Neural crest cell (in vitro differentiated cells): ENCODE results near the gene PDLIM1. TPM values are rescaled to one million over a fixed set of nuclear protein-coding genes. Genes with fewer than 3 reads are reported as not detected.
A peak's percentile ranks its signal among the peaks of the same experiment; 100 is the strongest.
"Not testable (repeated sequence)": the region's sequence is repeated elsewhere in the genome, so short reads cannot be mapped to it uniquely, and the experiment has no call there.

ENCODE experiments used
- DNase-seq: peaks from one replicate; pipeline ENCODE4 v3.0.0; 2021; ENCODE audit warnings: low read depth, mixed read lengths, low spot score
- H3K27ac Mint-ChIP-seq: one replicate; pipeline ENCODE4 v1.8.0; 2021; ENCODE audit warnings: mild to moderate bottlenecking, mixed read lengths; ENCODE audit not compliant: unreplicated experiment
- H3K27me3 Mint-ChIP-seq: 2 replicates; pipeline ENCODE4 v1.8.0; 2021; ENCODE audit warnings: low read depth, mild to moderate bottlenecking, mixed read lengths
- H3K36me3 Mint-ChIP-seq: 2 replicates; pipeline ENCODE4 v1.8.0; 2021; ENCODE audit warnings: low read depth, mild to moderate bottlenecking, mixed read lengths
- H3K4me1 Mint-ChIP-seq: 2 replicates; pipeline ENCODE4 v1.8.0; 2021; ENCODE audit warnings: mixed read lengths
- H3K4me3 Mint-ChIP-seq: one replicate; pipeline ENCODE4 v1.8.0; 2021; ENCODE audit warnings: mild to moderate bottlenecking, mixed read lengths
- H3K9me3 Mint-ChIP-seq: 2 replicates; pipeline ENCODE4 v1.8.0; 2021; ENCODE audit warnings: mixed read lengths
- total RNA-seq: library from RNA; stranded (reverse); gene quantifications from 2 replicates; pipeline ENCODE4 v1.2.1, GENCODE V29; 2021
- TF ChIP-seq, protein P1 (sequence below): fragments of 200-600 bp; sonication (generic); conservative IDR thresholded peaks from 2 replicates; pipeline ENCODE4 v1.5.0; 2021; ENCODE audit warnings: antibody characterized with exemption, mild to moderate bottlenecking

The PDLIM1 gene
- total RNA-seq, 1 donor from 2014 or later = 20.9 TPM

GRCh38 chr10:95244152-95244551, 46.7 kb downstream of the PDLIM1 start:
- TF ChIP-seq, protein P1, sequence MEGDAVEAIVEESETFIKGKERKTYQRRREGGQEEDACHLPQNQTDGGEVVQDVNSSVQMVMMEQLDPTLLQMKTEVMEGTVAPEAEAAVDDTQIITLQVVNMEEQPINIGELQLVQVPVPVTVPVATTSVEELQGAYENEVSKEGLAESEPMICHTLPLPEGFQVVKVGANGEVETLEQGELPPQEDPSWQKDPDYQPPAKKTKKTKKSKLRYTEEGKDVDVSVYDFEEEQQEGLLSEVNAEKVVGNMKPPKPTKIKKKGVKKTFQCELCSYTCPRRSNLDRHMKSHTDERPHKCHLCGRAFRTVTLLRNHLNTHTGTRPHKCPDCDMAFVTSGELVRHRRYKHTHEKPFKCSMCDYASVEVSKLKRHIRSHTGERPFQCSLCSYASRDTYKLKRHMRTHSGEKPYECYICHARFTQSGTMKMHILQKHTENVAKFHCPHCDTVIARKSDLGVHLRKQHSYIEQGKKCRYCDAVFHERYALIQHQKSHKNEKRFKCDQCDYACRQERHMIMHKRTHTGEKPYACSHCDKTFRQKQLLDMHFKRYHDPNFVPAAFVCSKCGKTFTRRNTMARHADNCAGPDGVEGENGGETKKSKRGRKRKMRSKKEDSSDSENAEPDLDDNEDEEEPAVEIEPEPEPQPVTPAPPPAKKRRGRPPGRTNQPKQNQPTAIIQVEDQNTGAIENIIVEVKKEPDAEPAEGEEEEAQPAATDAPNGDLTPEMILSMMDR = no peak
- Mint-ChIP-seq H3K27ac (no peak overlapping the region), H3K36me3 (peaks cover 3% of the 10 kb centered on the region), H3K27me3 (no peaks in the 10 kb centered on the region), H3K9me3 (no peaks in the 10 kb centered on the region), H3K4me3 (no peak overlapping the region), H3K4me1 (peaks cover 10% of the 10 kb centered on the region)
- no peak for DNase-seq

GRCh38 chr10:95243318-95243617, 47.5 kb downstream of the PDLIM1 start:
- H3K36me3 Mint-ChIP-seq = peaks cover 3% of the 10 kb centered on the region
- TF ChIP-seq, protein P1 = no peak
- no peak overlapping the region for H3K4me3 Mint-ChIP-seq
- no peaks in the 10 kb centered on the region for H3K27me3 Mint-ChIP-seq
- H3K27ac Mint-ChIP-seq = no peak overlapping the region
- H3K4me1 Mint-ChIP-seq = peaks cover 10% of the 10 kb centered on the region
- DNase-seq = no peak
- no peaks in the 10 kb centered on the region for H3K9me3 Mint-ChIP-seq

GRCh38 chr10:95242581-95243317, 48.1 kb downstream of the PDLIM1 start:
- Mint-ChIP-seq H3K4me3 (no peak overlapping the region), H3K27ac (no peak overlapping the region), H3K36me3 (peaks cover 3% of the 10 kb centered on the region), H3K27me3 (no peaks in the 10 kb centered on the region), H3K4me1 (peaks cover 10% of the 10 kb centered on the region), H3K9me3 (no peaks in the 10 kb centered on the region)
- TF ChIP-seq, protein P1 = peak; percentile 70
- peak; percentile 62 for DNase-seq

DNA sequence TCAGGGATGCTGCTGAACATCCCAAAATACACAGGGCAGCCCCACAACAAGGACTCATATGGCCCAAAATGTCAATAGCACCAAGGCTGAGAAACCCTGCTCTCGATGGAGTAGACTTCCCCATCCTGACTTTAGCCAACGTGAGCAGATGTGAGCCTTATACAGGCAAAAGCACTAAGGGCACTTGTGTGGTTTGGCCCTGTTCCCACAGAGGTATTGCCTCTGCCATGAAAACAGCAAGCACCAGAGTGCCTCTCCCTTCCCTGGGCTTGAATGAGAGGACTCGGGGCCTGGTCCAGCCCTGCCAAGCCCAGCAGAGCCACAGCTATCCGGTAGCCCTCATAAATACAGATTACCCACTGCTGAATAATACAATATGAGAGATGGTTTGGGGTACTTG, 49.3 kb downstream of the PDLIM1 start:
- no peak for DNase-seq
- Mint-ChIP-seq H3K4me3 (no peak overlapping the region), H3K4me1 (no peaks in the 10 kb centered on the region), H3K36me3 (peaks cover 6% of the 10 kb centered on the region), H3K27ac (no peak overlapping the region), H3K27me3 (no peaks in the 10 kb centered on the region), H3K9me3 (no peaks in the 10 kb centered on the region)
- TF ChIP-seq, protein P1 = no peak

DNA sequence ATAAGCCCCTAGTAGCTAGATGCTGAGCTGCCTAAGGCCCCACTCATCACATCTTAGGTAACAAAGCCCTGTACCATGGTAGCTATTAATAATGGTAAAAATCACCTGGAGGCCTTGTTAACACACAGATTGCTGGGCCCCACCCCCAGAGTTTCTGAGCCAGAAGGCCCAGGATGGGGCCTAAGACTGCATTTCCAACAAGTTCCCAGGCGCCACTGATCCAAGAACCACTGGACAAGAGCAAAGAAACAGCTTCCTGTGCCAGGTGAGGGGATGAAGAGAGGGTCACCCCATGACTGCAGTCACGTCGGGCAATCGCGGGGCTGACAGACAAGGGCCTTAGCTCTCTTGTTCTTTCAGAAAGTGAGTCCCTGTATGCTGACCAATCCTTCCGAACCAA, 50.0 kb downstream of the PDLIM1 start:
- Mint-ChIP-seq H3K4me3 (no peak overlapping the region), H3K9me3 (no peaks in the 10 kb centered on the region), H3K4me1 (no peaks in the 10 kb centered on the region), H3K36me3 (peaks cover 6% of the 10 kb centered on the region), H3K27ac (no peak overlapping the region), H3K27me3 (no peaks in the 10 kb centered on the region)
- DNase-seq = no peak
- TF ChIP-seq, protein P1 = no peak

DNA sequence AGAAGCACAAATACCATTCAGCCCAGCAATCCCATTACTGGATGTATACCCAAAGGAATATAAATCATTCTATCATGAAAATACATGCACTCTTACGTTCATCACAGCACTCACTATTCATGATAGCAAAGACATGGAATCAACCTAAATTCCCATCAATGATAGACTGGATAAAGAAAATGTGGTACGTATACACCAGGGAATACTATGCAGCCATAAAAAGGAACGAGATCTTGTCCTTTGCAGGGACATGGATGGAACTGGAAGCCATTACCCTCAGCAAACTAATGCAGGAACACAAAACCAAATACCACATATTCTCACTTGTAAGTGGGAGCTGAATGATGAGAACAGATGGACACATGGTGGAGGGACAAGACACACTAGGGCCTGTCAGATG, 50.7 kb downstream of the PDLIM1 start:
- H3K9me3 Mint-ChIP-seq, H3K4me3 Mint-ChIP-seq, H3K36me3 Mint-ChIP-seq, DNase-seq, H3K27me3 Mint-ChIP-seq, H3K4me1 Mint-ChIP-seq: not testable (repeated sequence)
- H3K27ac Mint-ChIP-seq = peak overlapping the region; percentile 35
